ENCODE results near the gene POU4F3.

The POU4F3 gene

GRCh38 chr5:146306838-146307237 lies 31.8 kb upstream of the POU4F3 start:
- DNase-seq (ENCODE audit: low read depth in 2 of 2): no peak
- H3K4me3 ChIP-seq (replicated peaks in 1 of 2; ENCODE audit: low read depth in 2 of 2, low read length in 2 of 2): no peak overlapping the region
- no peak for TF ChIP-seq CTCF (IDR thresholded peaks at IDR 0.05; ENCODE audit: low read depth, low read length)

DNA sequence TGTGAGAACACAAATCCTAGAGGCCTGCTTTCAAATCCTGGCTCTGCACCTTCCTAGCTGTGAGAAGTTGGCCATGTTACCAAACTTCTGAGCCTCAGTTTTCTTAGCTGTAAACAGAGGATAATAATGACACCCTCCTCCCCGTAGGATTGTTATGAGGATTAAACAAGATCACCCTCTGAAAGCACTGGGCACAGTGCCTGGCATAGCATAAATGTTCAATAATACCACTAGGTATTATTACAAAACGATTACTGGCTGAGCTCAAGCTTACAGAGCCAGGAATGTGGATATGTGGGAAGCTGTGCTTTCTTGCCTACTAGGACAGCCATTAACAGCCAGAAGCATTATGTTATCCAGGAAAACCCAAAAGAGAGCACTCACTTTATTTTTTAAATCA lies 30.8 kb upstream of the POU4F3 start:
- DNase-seq (ENCODE audit: low read depth in 2 of 2): no peak

GRCh38 chr5:146310540-146310939 lies 28.1 kb upstream of the POU4F3 start:
- no peak overlapping the region for H3K4me3 ChIP-seq (replicated peaks in 1 of 2; ENCODE audit: low read depth in 2 of 2, low read length in 2 of 2)
- no peak for TF ChIP-seq CTCF (IDR thresholded peaks at IDR 0.05; ENCODE audit: low read depth, low read length)
- DNase-seq (ENCODE audit: low read depth in 2 of 2): no peak

More for the DNA sequence above, 30.8 kb upstream of the POU4F3 start:
- TF ChIP-seq CTCF (IDR thresholded peaks at IDR 0.05; ENCODE audit: low read depth, low read length): no peak
- no peak overlapping the region for H3K4me3 ChIP-seq (replicated peaks in 1 of 2; ENCODE audit: low read depth in 2 of 2, low read length in 2 of 2)

GRCh38 chr5:146311278-146311677 lies 27.4 kb upstream of the POU4F3 start:
- TF ChIP-seq CTCF (IDR thresholded peaks at IDR 0.05; ENCODE audit: low read depth, low read length): no peak
- H3K4me3 ChIP-seq (replicated peaks in 1 of 2; ENCODE audit: low read depth in 2 of 2, low read length in 2 of 2): no peak overlapping the region
- DNase-seq (ENCODE audit: low read depth in 2 of 2): no peak

DNA sequence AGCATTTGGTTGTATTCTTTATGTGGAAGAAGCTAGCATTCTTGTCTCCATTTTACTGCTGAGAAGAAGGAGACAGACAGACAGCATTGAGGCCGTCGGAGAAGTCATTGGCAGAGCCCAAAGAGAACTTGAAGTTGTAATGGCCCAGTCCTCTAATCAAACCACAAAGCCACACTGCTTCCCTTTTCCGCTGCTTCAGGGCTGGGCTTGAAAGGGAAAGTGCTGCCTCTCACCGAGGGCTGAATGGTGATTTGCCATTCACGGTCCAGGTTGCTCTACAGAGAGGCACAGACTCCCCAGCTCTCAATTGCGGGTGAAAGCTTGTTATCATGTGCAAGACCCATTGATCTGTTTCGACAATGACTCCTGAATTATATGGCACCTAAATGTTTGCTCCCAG lies 25.6 kb upstream of the POU4F3 start:
- H3K4me3 ChIP-seq (replicated peaks in 1 of 2; ENCODE audit: low read depth in 2 of 2, low read length in 2 of 2): no peak overlapping the region
- no peak for DNase-seq (ENCODE audit: low read depth in 2 of 2)
- TF ChIP-seq CTCF (IDR thresholded peaks at IDR 0.05; ENCODE audit: low read depth, low read length): no peak

DNA sequence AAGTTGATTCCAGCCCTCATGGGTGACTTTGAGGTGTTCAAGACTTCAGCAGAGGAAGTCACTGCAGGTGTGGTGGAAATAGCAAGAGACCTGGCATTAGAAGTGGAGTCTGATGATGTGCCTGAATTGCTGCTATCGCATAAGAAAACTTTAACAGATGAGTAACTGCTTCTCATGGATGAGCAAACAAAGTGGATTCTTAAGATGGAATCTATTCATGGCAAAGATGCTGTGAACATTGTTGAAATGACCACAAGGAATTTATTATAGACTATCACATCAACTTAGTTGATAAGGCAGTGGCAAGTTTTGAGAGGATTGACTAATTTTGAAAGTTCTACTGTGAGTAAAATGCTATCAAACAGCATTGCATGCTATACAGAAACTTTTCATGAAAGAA lies 17.1 kb upstream of the POU4F3 start:
- no peak overlapping the region for H3K4me3 ChIP-seq (replicated peaks in 1 of 2; ENCODE audit: low read depth in 2 of 2, low read length in 2 of 2)

More for the DNA sequence above, 17.1 kb upstream of the POU4F3 start:
- DNase-seq (ENCODE audit: low read depth in 2 of 2): no peak
- no peak for TF ChIP-seq CTCF (IDR thresholded peaks at IDR 0.05; ENCODE audit: low read depth, low read length)

Measured in cardiac fibroblast (primary cell).